ENCODE measurements around the gene AHCTF1. TPM values are rescaled to one million over a fixed set of nuclear protein-coding genes. Genes with fewer than 3 reads are reported as not detected.

AHCTF1 gene
- total and polyA plus RNA-seq, 7 experiments from 2014 or later, result 19.0 to 66.5 (median 53.6) TPM

DNA sequence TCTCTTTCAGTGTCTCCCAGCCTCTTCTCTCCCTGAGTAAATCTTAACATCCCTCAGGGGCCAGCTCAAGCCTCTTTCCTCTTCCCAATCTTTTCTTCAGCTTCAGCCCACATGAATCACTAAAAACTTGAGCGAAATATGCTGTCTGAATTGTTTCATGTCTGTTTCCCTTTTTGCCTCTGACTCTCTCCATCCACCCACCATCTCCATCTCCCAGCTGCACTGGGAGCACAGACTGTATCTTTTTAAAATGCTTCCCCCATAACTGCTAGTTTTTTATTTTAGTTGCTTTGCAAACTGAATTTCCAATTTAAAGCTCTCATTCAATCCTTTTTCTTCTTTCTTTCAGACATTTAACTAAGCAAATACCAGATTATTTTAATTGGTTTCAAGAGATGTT, 3.0 kb upstream of the AHCTF1 start:
- CTCF ChIA-PET, result no interaction called here
- POLR2A ChIA-PET, result no interaction called here
- H3K27me3 Mint-ChIP-seq, result peaks cover 0 to 4% (median 0%) of the 10 kb centered on the region in 5 donors
- no peaks in the 10 kb centered on the region for H3K9me3 ChIP-seq (ENCODE audit: control insufficient read depth in 2 of 3, low read length in 3 of 3)
- intact Hi-C loops (cut with micrococcal nuclease), result loop anchor here (5.0 to 10.0 kb wide), 8 partner anchors 193 to 1893 kb away; partner anchors contain the start of genes SCCPDH (in 1 of the 2), SH3BP5L (in 1 of the 2) and ZNF124 (in 1 of the 2)
- no peak for DNase-seq
- peaks cover 0 to 2% (median 0%) of the 10 kb centered on the region in 11 donors for H3K9me3 Mint-ChIP-seq
- ATAC-seq, result no peak
- peaks cover 15 to 24% (median 17%) of the 10 kb centered on the region in 7 donors for H3K4me1 Mint-ChIP-seq
- peaks cover 0 to 1% (median 0%) of the 10 kb centered on the region in 5 donors for H3K36me3 Mint-ChIP-seq
- H3K27ac Mint-ChIP-seq, result peak overlapping the region in 1 of 9 donors; percentile 34
- H3K4me3 Mint-ChIP-seq, result peak overlapping the region in 1 of 10 donors; percentile 7
- H3K36me3 ChIP-seq (ENCODE audit: control insufficient read depth in 2 of 3, insufficient read depth in 3 of 3, low read length in 3 of 3), result peaks cover 0 to 5% (median 0%) of the 10 kb centered on the region in 3 experiments
- H3K27ac ChIP-seq (ENCODE audit: low read depth, low read length), result no peak overlapping the region
- H3K27me3 ChIP-seq (ENCODE audit: control insufficient read depth in 2 of 2, insufficient read depth in 2 of 2, low read length in 2 of 2), result no peaks in the 10 kb centered on the region
- H3K4me1 ChIP-seq (ENCODE audit: control insufficient read depth in 2 of 2, insufficient read depth in 2 of 2, low read length in 2 of 2), result peaks cover 7 to 8% of the 10 kb centered on the region in 2 donors
- H3K4me3 ChIP-seq (ENCODE audit: low read length), result no peak overlapping the region

DNA sequence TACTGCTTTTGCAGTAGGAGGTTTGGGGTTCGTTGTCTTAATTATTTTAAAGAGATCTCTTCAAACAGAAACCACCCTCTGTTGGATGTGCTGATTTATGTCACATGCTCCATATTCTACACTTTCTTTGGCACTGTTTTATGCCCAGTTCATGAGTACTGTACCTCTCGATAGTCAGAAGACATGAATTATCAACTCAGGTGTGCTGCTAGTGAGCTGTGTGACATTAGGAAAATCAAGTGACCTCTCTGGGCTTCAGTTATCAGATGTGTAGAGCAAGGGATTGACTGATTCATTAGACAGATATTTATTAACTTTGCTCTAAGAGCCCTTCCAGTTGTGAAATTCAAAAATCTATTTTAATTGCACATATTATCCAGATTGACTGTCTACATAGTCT, 2.1 kb upstream of the AHCTF1 start:
- Mint-ChIP-seq H3K4me1 (peaks cover 20 to 33% (median 25%) of the 10 kb centered on the region in 7 donors), H3K27ac (peak overlapping the region in 1 of 9 donors; percentile 34), H3K4me3 (peak overlapping the region in 2 of 10 donors; percentile 15 to 49), H3K9me3 (peaks cover 0 to 2% (median 0%) of the 10 kb centered on the region in 11 donors), H3K36me3 (peaks cover 0 to 6% (median 1%) of the 10 kb centered on the region in 5 donors), H3K27me3 (peaks cover 0 to 4% (median 0%) of the 10 kb centered on the region in 5 donors)
- no peaks in the 10 kb centered on the region for H3K27me3 ChIP-seq (ENCODE audit: control insufficient read depth in 2 of 2, insufficient read depth in 2 of 2, low read length in 2 of 2)
- H3K9me3 ChIP-seq (ENCODE audit: control insufficient read depth in 2 of 3, low read length in 3 of 3), result no peaks in the 10 kb centered on the region
- ChIA-PET CTCF (interaction anchor here (0.7 kb wide), 1 partner anchor 1933 kb away, joined by 3 read pairs; no protein-coding TSS in a partner anchor), POLR2A (no interaction called here)
- no peak overlapping the region for H3K27ac ChIP-seq (ENCODE audit: low read depth, low read length)
- peaks cover 7 to 8% of the 10 kb centered on the region in 2 donors for H3K4me1 ChIP-seq (ENCODE audit: control insufficient read depth in 2 of 2, insufficient read depth in 2 of 2, low read length in 2 of 2)
- intact Hi-C loops (cut with micrococcal nuclease), result loop anchor here (2.0 to 10.0 kb wide), 9 partner anchors 193 to 1963 kb away; partner anchors contain the start of genes SCCPDH (in 1 of the 2), SH3BP5L (in 1 of the 2) and ZNF124 (in 1 of the 2)
- no peak for ATAC-seq
- peaks cover 0 to 5% (median 0%) of the 10 kb centered on the region in 3 experiments for H3K36me3 ChIP-seq (ENCODE audit: control insufficient read depth in 2 of 3, insufficient read depth in 3 of 3, low read length in 3 of 3)
- H3K4me3 ChIP-seq (ENCODE audit: low read length), result no peak overlapping the region
- DNase-seq, result no peak

DNA sequence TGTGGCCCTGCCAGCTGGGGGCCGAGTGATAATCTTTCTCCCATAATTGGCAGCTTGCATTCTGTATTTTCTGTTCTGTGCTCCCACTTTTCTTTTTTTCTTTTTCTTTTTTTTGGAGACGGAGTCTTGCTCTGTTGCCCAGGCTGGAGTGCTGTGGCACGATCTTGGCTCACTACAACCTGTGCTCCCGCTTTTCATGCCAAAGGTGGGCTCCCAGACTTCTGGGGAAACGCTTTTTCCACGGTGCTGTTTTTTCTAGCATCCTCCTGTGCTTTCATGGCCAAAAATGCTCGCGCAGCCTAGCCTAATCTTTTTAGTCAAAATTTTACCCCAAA, 585 bp upstream of the AHCTF1 start:
- CTCF ChIA-PET, result no interaction called here
- peaks cover 7 to 8% of the 10 kb centered on the region in 2 donors for H3K4me1 ChIP-seq (ENCODE audit: control insufficient read depth in 2 of 2, insufficient read depth in 2 of 2, low read length in 2 of 2)
- peak overlapping the region; percentile 87 for H3K4me3 ChIP-seq (ENCODE audit: low read length)
- Mint-ChIP-seq H3K4me3 (peak overlapping the region; percentile 86 to 98 (median 94)), H3K36me3 (peaks cover 0 to 16% (median 12%) of the 10 kb centered on the region in 5 donors), H3K27ac (peak overlapping the region; percentile 86 to 99 (median 94)), H3K27me3 (peaks cover 0 to 4% (median 0%) of the 10 kb centered on the region in 5 donors), H3K4me1 (peaks cover 28 to 45% (median 33%) of the 10 kb centered on the region in 7 donors), H3K9me3 (peaks cover 0 to 2% (median 0%) of the 10 kb centered on the region in 11 donors)
- ATAC-seq, result no peak
- peaks cover 0 to 5% (median 0%) of the 10 kb centered on the region in 3 experiments for H3K36me3 ChIP-seq (ENCODE audit: control insufficient read depth in 2 of 3, insufficient read depth in 3 of 3, low read length in 3 of 3)
- no peaks in the 10 kb centered on the region for H3K27me3 ChIP-seq (ENCODE audit: control insufficient read depth in 2 of 2, insufficient read depth in 2 of 2, low read length in 2 of 2)
- intact Hi-C loops (cut with micrococcal nuclease), result loop anchor here (1.0 to 10.0 kb wide), 15 partner anchors 146 to 1962 kb away; partner anchors contain the start of genes CNST (in 2 of the 2), TFB2M (in 2 of the 2), ZNF669 (in 2 of the 2) and ZNF670 (in 2 of the 2)
- H3K9me3 ChIP-seq (ENCODE audit: control insufficient read depth in 2 of 3, low read length in 3 of 3), result no peaks in the 10 kb centered on the region
- H3K27ac ChIP-seq (ENCODE audit: low read depth, low read length), result peak overlapping the region; percentile 86
- no peak for DNase-seq
- POLR2A ChIA-PET, result interaction anchor here (0.7 to 3.2 kb wide), 5 partner anchors 26 to 278 kb away, joined by 3 to 10 read pairs (median 3); partner anchors contain the start of gene ZNF669

DNA sequence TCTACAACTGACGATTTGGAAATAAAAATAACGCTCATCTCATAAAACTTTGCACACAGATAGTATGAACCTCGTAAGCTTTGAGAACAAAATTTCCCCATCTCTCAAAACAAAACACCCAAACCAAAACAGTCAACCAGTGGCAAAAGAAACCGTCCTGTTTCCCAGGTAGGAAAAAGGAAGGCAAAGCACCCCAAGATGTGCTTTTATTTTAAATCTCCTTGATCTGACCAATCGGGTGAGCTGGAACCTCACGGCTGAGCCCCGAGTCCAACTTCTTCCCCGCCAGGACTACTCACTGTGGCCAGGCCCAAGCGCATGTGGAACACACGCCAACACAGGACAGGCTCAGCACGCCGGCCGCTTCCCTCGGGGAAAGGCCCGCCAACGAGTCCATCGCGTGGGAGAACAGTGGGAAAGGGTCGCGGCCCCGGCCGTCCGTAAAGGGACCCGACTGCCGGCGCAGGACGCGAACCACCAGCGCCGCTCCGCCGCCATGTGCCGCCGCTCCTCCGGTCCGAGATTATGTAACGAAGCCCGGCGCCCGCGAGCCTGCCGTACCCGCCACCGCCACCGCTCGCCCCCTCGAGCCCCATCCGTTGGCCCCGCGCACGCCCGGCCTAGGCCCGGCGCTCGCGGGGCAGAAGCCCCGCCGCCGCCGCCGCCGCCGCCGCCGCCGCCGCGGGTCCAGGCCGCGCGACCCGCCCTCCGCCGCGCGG, 759 bp downstream of the AHCTF1 start:
- Mint-ChIP-seq H3K27ac (peak overlapping the region; percentile 84 to 96 (median 88)), H3K9me3 (peaks cover 0 to 4% (median 2%) of the 10 kb centered on the region in 11 donors), H3K27me3 (peaks cover 0 to 4% (median 0%) of the 10 kb centered on the region in 5 donors), H3K4me3 (peak overlapping the region; percentile 86 to 98 (median 92)), H3K36me3 (peaks cover 5 to 28% (median 23%) of the 10 kb centered on the region in 5 donors), H3K4me1 (peaks cover 30 to 55% (median 40%) of the 10 kb centered on the region in 7 donors)
- DNase-seq, result peak; percentile 44 to 59 (median 53)
- no peaks in the 10 kb centered on the region for H3K27me3 ChIP-seq (ENCODE audit: control insufficient read depth in 2 of 2, insufficient read depth in 2 of 2, low read length in 2 of 2)
- CTCF ChIA-PET, result no interaction called here
- no peaks in the 10 kb centered on the region for H3K9me3 ChIP-seq (ENCODE audit: control insufficient read depth in 2 of 3, low read length in 3 of 3)
- POLR2A ChIA-PET, result interaction anchor here (0.8 to 3.2 kb wide), 4 partner anchors 17 to 279 kb away, joined by 3 to 10 read pairs (median 6); no protein-coding TSS in a partner anchor
- H3K27ac ChIP-seq (ENCODE audit: low read depth, low read length), result peak overlapping the region; percentile 86
- H3K4me1 ChIP-seq (ENCODE audit: control insufficient read depth in 2 of 2, insufficient read depth in 2 of 2, low read length in 2 of 2), result peaks cover 7 to 8% of the 10 kb centered on the region in 2 donors
- peak overlapping the region; percentile 87 for H3K4me3 ChIP-seq (ENCODE audit: low read length)
- peak; percentile 45 for ATAC-seq
- peaks cover 0 to 8% (median 0%) of the 10 kb centered on the region in 3 experiments for H3K36me3 ChIP-seq (ENCODE audit: control insufficient read depth in 2 of 3, insufficient read depth in 3 of 3, low read length in 3 of 3)
- intact Hi-C loops (cut with micrococcal nuclease), result loop anchor here (1.0 to 10.0 kb wide), 10 partner anchors 196 to 1896 kb away; partner anchors contain the start of genes SCCPDH (in 1 of the 2), SH3BP5L (in 1 of the 2), SMYD3 (in 1 of the 2) and ZNF124 (in 1 of the 2)

DNA sequence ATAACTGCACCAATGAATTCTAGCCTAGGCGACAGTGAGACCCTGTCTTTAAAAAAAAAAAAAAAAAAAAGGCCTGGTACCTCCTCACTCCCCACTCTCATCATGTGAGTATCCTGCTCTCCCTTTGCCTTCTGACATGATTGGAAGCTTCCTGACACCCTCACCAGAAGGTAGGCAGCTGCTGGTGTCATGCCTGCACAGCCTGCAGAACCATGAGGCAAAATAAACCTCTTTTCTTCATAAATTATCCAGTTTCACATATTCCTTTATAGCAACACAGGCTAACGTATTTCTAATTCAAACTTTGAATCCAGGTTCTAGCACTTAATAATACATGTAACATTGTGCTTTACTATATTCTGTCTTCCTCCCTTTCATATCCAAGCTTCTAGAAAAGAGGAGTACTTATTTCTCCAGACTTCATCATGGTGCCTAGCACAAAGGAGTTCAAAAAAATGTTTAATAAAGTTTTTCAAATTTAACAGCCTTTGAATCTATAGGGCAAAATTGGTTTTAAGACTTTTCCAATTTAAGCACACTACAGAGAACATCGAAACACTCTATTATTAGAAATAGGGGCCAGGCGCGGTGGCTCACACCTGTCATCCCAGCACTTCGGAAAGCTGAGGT, 5.6 kb downstream of the AHCTF1 start:
- peaks cover 7 to 35% (median 26%) of the 10 kb centered on the region in 5 donors for H3K36me3 Mint-ChIP-seq
- ChIA-PET CTCF (no interaction called here), POLR2A (no interaction called here)
- no peaks in the 10 kb centered on the region for H3K27me3 Mint-ChIP-seq
- Histone ChIP-seq H3K27me3 (ENCODE audit: control insufficient read depth in 2 of 2, insufficient read depth in 2 of 2, low read length in 2 of 2) (no peaks in the 10 kb centered on the region), H3K27ac (ENCODE audit: low read depth, low read length) (no peak overlapping the region), H3K4me3 (ENCODE audit: low read length) (no peak overlapping the region), H3K9me3 (ENCODE audit: control insufficient read depth in 2 of 3, low read length in 3 of 3) (no peaks in the 10 kb centered on the region), H3K36me3 (ENCODE audit: control insufficient read depth in 2 of 3, insufficient read depth in 3 of 3, low read length in 3 of 3) (peaks cover 0 to 5% (median 0%) of the 10 kb centered on the region in 3 experiments), H3K4me1 (ENCODE audit: control insufficient read depth in 2 of 2, insufficient read depth in 2 of 2, low read length in 2 of 2) (peaks cover 14 to 18% of the 10 kb centered on the region in 2 donors)
- peak overlapping the region in 2 of 9 donors; percentile 7 to 13 for H3K27ac Mint-ChIP-seq
- ATAC-seq (no peak), DNase-seq (no peak)
- peaks cover 41 to 85% (median 69%) of the 10 kb centered on the region in 7 donors for H3K4me1 Mint-ChIP-seq
- H3K9me3 Mint-ChIP-seq, result peaks cover 0 to 6% (median 2%) of the 10 kb centered on the region in 11 donors
- intact Hi-C loops (cut with micrococcal nuclease), result no loop called here
- peak overlapping the region in 8 of 10 donors; percentile 14 to 77 (median 31) for H3K4me3 Mint-ChIP-seq

DNA sequence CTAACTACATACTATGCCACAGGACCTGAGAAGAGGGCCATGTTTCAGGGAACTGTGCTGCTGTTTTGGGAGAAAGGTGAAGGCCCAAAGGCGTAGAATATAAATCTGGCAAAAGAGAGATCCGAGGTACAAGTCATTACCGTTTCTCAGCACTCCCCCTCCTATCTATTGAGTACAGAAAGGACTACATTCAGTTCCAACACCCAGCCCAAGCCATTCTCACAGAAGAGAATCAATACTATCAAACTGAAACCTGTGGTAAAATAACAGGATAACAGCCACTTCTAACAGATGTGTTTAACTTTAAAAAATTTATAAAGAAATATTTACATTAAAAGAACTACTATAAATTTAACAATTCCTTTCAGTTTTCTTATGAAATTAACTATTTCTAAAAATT, 7.8 kb downstream of the AHCTF1 start:
- Mint-ChIP-seq H3K27me3 (no peaks in the 10 kb centered on the region), H3K4me1 (peaks cover 28 to 74% (median 57%) of the 10 kb centered on the region in 7 donors), H3K36me3 (peaks cover 7 to 29% (median 25%) of the 10 kb centered on the region in 5 donors), H3K9me3 (peaks cover 0 to 6% (median 0%) of the 10 kb centered on the region in 11 donors), H3K27ac (peak overlapping the region in 2 of 9 donors; percentile 25 to 39), H3K4me3 (peak overlapping the region in 8 of 10 donors; percentile 36 to 60 (median 54))
- Histone ChIP-seq H3K4me1 (ENCODE audit: control insufficient read depth in 2 of 2, insufficient read depth in 2 of 2, low read length in 2 of 2) (peaks cover 7 to 15% of the 10 kb centered on the region in 2 donors), H3K36me3 (ENCODE audit: control insufficient read depth in 2 of 3, insufficient read depth in 3 of 3, low read length in 3 of 3) (peaks cover 0 to 5% (median 0%) of the 10 kb centered on the region in 3 experiments), H3K4me3 (ENCODE audit: low read length) (no peak overlapping the region), H3K27me3 (ENCODE audit: control insufficient read depth in 2 of 2, insufficient read depth in 2 of 2, low read length in 2 of 2) (no peaks in the 10 kb centered on the region), H3K9me3 (ENCODE audit: control insufficient read depth in 2 of 3, low read length in 3 of 3) (no peaks in the 10 kb centered on the region), H3K27ac (ENCODE audit: low read depth, low read length) (no peak overlapping the region)
- ChIA-PET POLR2A (no interaction called here), CTCF (no interaction called here)
- intact Hi-C loops (cut with micrococcal nuclease), result no loop called here
- DNase-seq (no peak), ATAC-seq (no peak)

Measured in naive thymus-derived CD4-positive, alpha-beta T cell (primary cell).